AG04450 (cell line): ENCODE data around the gene SORCS2. TPM values are rescaled to one million over a fixed set of nuclear protein-coding genes. Genes with fewer than 3 reads are reported as not detected.

Experiments
- CTCF ChIA-PET: fragments of 300-600, 350-600 bp; formaldehyde crosslinking; extraction: SDS; loops from one replicate; lab custom pipeline; 2022; ENCODE audit warnings: antibody characterized with exemption, inconsistent platforms; lab: Charles Lee
- POLR2A ChIA-PET: fragments of 350-600 bp; formaldehyde crosslinking; extraction: SDS; loops from one replicate; lab custom pipeline; 2021; ENCODE audit warnings: antibody characterized with exemption, inconsistent platforms; lab: Yijun Ruan, JAX
- DNase-seq: peaks from one replicate; pipeline ENCODE4 v3.0.0-alpha.2; 2011; ENCODE audit warnings: low read depth, low spot score
- H3K27ac ChIP-seq: one replicate; pipeline ENCODE4 v1.5.1; 2012; ENCODE audit warnings: low read depth, low read length, control low read depth
- H3K27me3 ChIP-seq: one replicate; pipeline ENCODE4 v1.6.0; 2012; ENCODE audit warnings: low read length; ENCODE audit not compliant: control insufficient read depth, insufficient read depth
- H3K4me3 ChIP-seq: 2 replicates; pipeline ENCODE4 v1.5.1; 2011; ENCODE audit warnings: mild to moderate bottlenecking, low read depth, low read length, control low read depth
- H3K9me3 ChIP-seq: 2 replicates; pipeline ENCODE4 v1.5.1; 2012; ENCODE audit warnings: low read length; ENCODE audit not compliant: control insufficient read depth, insufficient read depth
- CTCF ChIP-seq: IDR thresholded peaks from 2 replicates; pipeline ENCODE4 v1.5.1; 2011; ENCODE audit warnings: low read depth, low read length, control low read depth, inconsistent platforms
- polyA plus RNA-seq: library from polyadenylated mRNA; depleted of rRNA; stranded (reverse); fragments of >200 nt; gene quantifications from 2 replicates; pipeline ENCODE4 v1.2.3, GENCODE V29; 2011

The SORCS2 gene
- polyA plus RNA-seq, 1 experiment = 0.29 TPM

- POLR2A ChIA-PET = interaction anchor here (1.2 kb wide), 1 partner anchor 22 kb away, joined by 3 read pairs; no protein-coding TSS in a partner anchor
- Histone ChIP-seq H3K4me3 (no peak overlapping the region), H3K27ac (no peak overlapping the region), H3K27me3 (peaks cover 26% of the 10 kb centered on the region), H3K9me3 (no peaks in the 10 kb centered on the region)
- TF ChIP-seq CTCF = no peak
- CTCF ChIA-PET = no interaction called here
- DNase-seq = no peak
Observed at GRCh38 chr4:7359400-7360062, 167.2 kb downstream of the SORCS2 start.

GRCh38 chr4:7360806-7361205, 168.5 kb downstream of the SORCS2 start:
- ChIA-PET POLR2A (no interaction called here), CTCF (no interaction called here)
- DNase-seq = no peak
- TF ChIP-seq CTCF = no peak
- H3K27me3 ChIP-seq = peaks cover 36% of the 10 kb centered on the region
- H3K9me3 ChIP-seq = no peaks in the 10 kb centered on the region
- no peak overlapping the region for H3K4me3 ChIP-seq
- no peak overlapping the region for H3K27ac ChIP-seq

GRCh38 chr4:7361280-7361895, 169.1 kb downstream of the SORCS2 start:
- DNase-seq = no peak
- Histone ChIP-seq H3K27ac (no peak overlapping the region), H3K4me3 (no peak overlapping the region), H3K9me3 (no peaks in the 10 kb centered on the region), H3K27me3 (peaks cover 40% of the 10 kb centered on the region)
- ChIA-PET POLR2A (no interaction called here), CTCF (no interaction called here)
- no peak for TF ChIP-seq CTCF

GRCh38 chr4:7362341-7362740, 170.0 kb downstream of the SORCS2 start:
- ChIA-PET CTCF (no interaction called here), POLR2A (no interaction called here)
- H3K9me3 ChIP-seq = no peaks in the 10 kb centered on the region
- H3K27me3 ChIP-seq = peaks cover 43% of the 10 kb centered on the region
- H3K4me3 ChIP-seq = no peak overlapping the region
- no peak overlapping the region for H3K27ac ChIP-seq
- no peak for DNase-seq
- TF ChIP-seq CTCF = no peak

GRCh38 chr4:7362862-7363430, 170.6 kb downstream of the SORCS2 start:
- Histone ChIP-seq H3K27ac (no peak overlapping the region), H3K27me3 (peaks cover 50% of the 10 kb centered on the region), H3K9me3 (no peaks in the 10 kb centered on the region), H3K4me3 (no peak overlapping the region)
- ChIA-PET CTCF (no interaction called here), POLR2A (no interaction called here)
- no peak for DNase-seq
- TF ChIP-seq CTCF = no peak
